Right lobe of liver (tissue), 6 donors: ENCODE data around the gene FILIP1L. TPM values are rescaled to one million over a fixed set of nuclear protein-coding genes. Genes with fewer than 3 reads are reported as not detected.

Experiments used
- ATAC-seq, 4 donors: fragments of 200-7000 bp; cut with Tn5 transposase; one replicate each; pipeline ENCODE4 v1.9.1; 2020; ENCODE audit warnings: mild to moderate bottlenecking in 4 of 4, moderate library complexity in 4 of 4
- DNase-seq, 3 donors: peaks; one replicate each; pipeline ENCODE4 v3.0.0-alpha.2; 2020
- H3K27ac ChIP-seq, 3 donors: fragments of 200-600 bp; one replicate each; pipeline ENCODE4 v1.8.0; 2022
- H3K27me3 ChIP-seq, 2 donors: fragments of 200-600 bp; one replicate each; pipeline ENCODE4 v1.8.0; 2022
- H3K36me3 ChIP-seq, 4 donors: fragments of 200-600 bp; sonication (generic) in 1 of 4; one replicate each; pipeline versions ENCODE4 v1.5.1 to v1.8.0; 2017 to 2022; ENCODE audit warnings: control low read depth in 1 of 4
- H3K4me1 ChIP-seq, 4 donors: fragments of 200-600 bp; sonication (generic) in 1 of 4; one replicate each; pipeline versions ENCODE4 v1.5.1 to v1.8.0; 2017 to 2022; ENCODE audit warnings: control low read depth in 1 of 4
- H3K4me3 ChIP-seq, 3 donors: fragments of 200-600 bp; one replicate each; pipeline ENCODE4 v1.8.0; 2022
- H3K9me3 ChIP-seq, 4 donors: fragments of 200-600 bp; sonication (generic) in 1 of 4; one replicate each; pipeline versions ENCODE4 v1.5.1 to v1.8.0; 2017 to 2022; ENCODE audit warnings: control low read depth in 1 of 4
- POLR2A ChIP-seq: fragments of 450-650 bp; IDR thresholded peaks from one replicate; pipeline ENCODE4 v1.6.1; 2017; ENCODE audit warnings: antibody characterized with exemption, mild to moderate bottlenecking
- WGBS: methylation state at CpG from one replicate; pipeline ENCODE4 v1.1.6; 2018; ENCODE audit warnings: low coverage, low lambda C conversion rate; ENCODE audit not compliant: insufficient coverage; ENCODE audit errors: missing lambda C conversion rate; 5-methylcytosine and 5-hydroxymethylcytosine counted together
- intact Hi-C, 2 donors: fragments of 100-400 bp; cut with DNase I; formaldehyde crosslinking; loops; one replicate each; pipeline versions ENCODE4 v1.11.2 to v1.14.1; 2022
- total RNA-seq, 6 experiments: library from RNA; depleted of rRNA in 2 of 6; stranded (reverse); fragments of >200 nt in 2 of 6; fragmentation: NEBNext Ultra II Directional in 3 of 6; extraction: Animal tissue kit (Norgen Biotek cat#: 25700) in 3 of 6; gene quantifications; one replicate each; pipeline versions ENCODE4 v1.1.0 to v1.2.4, GENCODE V29; 2016 to 2023
- TF ChIP-seq, protein P1 (sequence below), 4 donors: fragments of 200-600 bp in 3 of 4; fragments of 450-650 bp in 1 of 4; IDR thresholded peaks; one replicate each; pipeline versions ENCODE4 v1.5.1 to v1.8.0; 2016 to 2022; ENCODE audit warnings: antibody characterized with exemption in 4 of 4, mild to moderate bottlenecking in 2 of 4
- donor health status: DM: no; HTN: yes; CAD: no.
- donor health status: DM: no; HTN: no; CAD: no.
- donor health status: DM: no; HTN: no; CAD: no.
- donor health status: DM: no; HTN: yes; CAD: no.
- donor health status: DM: no; HTN: yes; CAD: no.

Gene FILIP1L
- total RNA-seq, 6 experiments from 2014 or later: 0.97 to 10.8 (median 3.6) TPM

GRCh38 chr3:99884484-99884883, 229.8 kb downstream of the FILIP1L start:
- no peaks in the 10 kb centered on the region for H3K9me3 ChIP-seq
- H3K4me1 ChIP-seq: no peaks in the 10 kb centered on the region
- ATAC-seq (no peak), DNase-seq (no peak)
- no peak overlapping the region for H3K4me3 ChIP-seq
- TF ChIP-seq POLR2A: no peak
- TF ChIP-seq, protein P1, sequence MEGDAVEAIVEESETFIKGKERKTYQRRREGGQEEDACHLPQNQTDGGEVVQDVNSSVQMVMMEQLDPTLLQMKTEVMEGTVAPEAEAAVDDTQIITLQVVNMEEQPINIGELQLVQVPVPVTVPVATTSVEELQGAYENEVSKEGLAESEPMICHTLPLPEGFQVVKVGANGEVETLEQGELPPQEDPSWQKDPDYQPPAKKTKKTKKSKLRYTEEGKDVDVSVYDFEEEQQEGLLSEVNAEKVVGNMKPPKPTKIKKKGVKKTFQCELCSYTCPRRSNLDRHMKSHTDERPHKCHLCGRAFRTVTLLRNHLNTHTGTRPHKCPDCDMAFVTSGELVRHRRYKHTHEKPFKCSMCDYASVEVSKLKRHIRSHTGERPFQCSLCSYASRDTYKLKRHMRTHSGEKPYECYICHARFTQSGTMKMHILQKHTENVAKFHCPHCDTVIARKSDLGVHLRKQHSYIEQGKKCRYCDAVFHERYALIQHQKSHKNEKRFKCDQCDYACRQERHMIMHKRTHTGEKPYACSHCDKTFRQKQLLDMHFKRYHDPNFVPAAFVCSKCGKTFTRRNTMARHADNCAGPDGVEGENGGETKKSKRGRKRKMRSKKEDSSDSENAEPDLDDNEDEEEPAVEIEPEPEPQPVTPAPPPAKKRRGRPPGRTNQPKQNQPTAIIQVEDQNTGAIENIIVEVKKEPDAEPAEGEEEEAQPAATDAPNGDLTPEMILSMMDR (IDR thresholded peaks at IDR 0.05): no peak
- 37% methylated on average over 2 of the region's 2 CpGs for WGBS
- no peaks in the 10 kb centered on the region for H3K27me3 ChIP-seq
- no peak overlapping the region for H3K27ac ChIP-seq
- intact Hi-C loops: no loop called here
- no peaks in the 10 kb centered on the region for H3K36me3 ChIP-seq

DNA sequence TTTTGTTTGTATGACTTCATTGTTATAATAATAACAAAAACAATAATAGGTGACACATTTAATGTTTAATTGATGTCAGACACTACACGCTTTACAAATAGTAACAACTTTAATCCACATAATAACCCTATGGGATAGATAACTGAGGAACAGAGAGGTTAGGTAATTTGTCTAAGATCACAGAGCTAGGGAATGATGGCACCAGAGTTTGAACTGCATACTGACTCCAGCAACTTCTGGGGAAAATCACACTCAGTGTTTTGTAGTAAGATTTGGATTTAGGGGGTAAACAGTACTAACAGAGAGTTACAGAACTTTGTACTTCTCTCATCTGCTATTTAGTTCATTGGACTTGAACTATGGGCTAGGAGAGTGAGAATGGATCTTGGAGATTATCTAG, 230.6 kb downstream of the FILIP1L start:
- no peaks in the 10 kb centered on the region for H3K27me3 ChIP-seq
- no peak overlapping the region for H3K27ac ChIP-seq
- DNase-seq (no peak), ATAC-seq (no peak)
- H3K4me1 ChIP-seq: no peaks in the 10 kb centered on the region
- TF ChIP-seq, protein P1 (IDR thresholded peaks at IDR 0.05): no peak
- no peak for TF ChIP-seq POLR2A
- H3K9me3 ChIP-seq: no peaks in the 10 kb centered on the region
- WGBS: 94% methylated on average over 1 of the region's 1 CpG
- intact Hi-C loops: no loop called here
- H3K36me3 ChIP-seq: no peaks in the 10 kb centered on the region
- no peak overlapping the region for H3K4me3 ChIP-seq

GRCh38 chr3:99883138-99883461, 231.2 kb downstream of the FILIP1L start:
- Histone ChIP-seq H3K27ac (no peak overlapping the region), H3K27me3 (no peaks in the 10 kb centered on the region), H3K36me3 (no peaks in the 10 kb centered on the region), H3K9me3 (no peaks in the 10 kb centered on the region), H3K4me3 (no peak overlapping the region), H3K4me1 (no peaks in the 10 kb centered on the region)
- TF ChIP-seq POLR2A: no peak
- TF ChIP-seq, protein P1 (IDR thresholded peaks at IDR 0.05): no peak
- WGBS: 95% methylated on average over 2 of the region's 2 CpGs
- intact Hi-C loops: no loop called here
- ATAC-seq (no peak), DNase-seq (no peak)

DNA sequence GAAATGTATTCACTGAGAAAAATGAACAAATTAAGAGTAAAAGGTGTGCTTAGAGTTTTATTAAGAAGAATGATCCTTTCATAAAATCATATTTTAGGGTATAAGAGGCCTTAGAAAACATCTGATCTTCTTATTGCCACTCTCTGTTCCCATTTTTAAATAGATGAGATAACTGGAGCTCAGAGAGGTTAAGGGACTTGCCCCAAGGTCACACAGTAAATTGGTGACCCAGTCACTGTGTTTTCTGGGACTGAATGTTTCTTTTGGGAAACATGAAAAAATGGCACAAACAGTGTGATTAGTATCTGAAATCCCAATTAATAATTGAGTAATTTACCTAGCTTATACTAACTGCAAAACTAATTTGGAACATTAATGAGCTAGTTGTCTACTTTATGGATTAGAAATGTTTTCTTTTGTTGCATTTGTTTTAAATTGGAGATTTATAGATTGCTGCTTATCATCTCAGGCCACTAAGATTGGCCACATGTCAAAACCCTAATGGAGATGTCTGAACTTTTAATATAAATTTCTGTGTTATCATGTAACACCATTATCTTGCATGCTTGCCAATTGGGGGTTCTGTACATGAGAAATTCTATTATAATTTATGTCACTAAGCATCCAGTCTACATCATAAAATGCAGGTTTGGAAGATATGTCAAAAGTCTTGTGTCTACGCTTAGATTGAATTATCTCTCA, 231.7 kb downstream of the FILIP1L start:
- Histone ChIP-seq H3K27ac (no peak overlapping the region), H3K4me3 (no peak overlapping the region), H3K36me3 (no peaks in the 10 kb centered on the region), H3K9me3 (no peaks in the 10 kb centered on the region), H3K4me1 (no peaks in the 10 kb centered on the region), H3K27me3 (no peaks in the 10 kb centered on the region)
- 90% methylated on average over 1 of the region's 1 CpG for WGBS
- ATAC-seq (no peak), DNase-seq (no peak)
- intact Hi-C loops: no loop called here
- no peak for TF ChIP-seq POLR2A
- TF ChIP-seq, protein P1 (IDR thresholded peaks at IDR 0.05): no peak

DNA sequence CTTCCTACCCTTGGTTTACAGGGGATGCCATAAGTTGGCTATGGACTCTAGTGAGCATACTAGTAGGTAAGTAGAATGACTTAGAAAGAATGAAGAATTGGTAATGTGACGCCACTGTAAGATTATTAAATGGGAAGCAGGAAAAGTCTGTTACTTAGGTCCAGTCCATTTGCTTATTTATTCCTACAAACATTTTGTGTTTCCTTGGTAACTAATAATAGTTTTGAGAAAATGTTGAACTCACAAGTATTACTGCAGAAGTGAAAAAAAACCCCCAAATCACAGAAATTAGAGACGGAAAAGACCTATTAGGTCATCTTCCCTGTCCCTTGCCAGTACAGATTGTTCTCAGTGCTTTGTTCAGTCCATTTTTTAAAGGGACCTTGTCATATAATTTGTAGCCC, 233.2 kb downstream of the FILIP1L start:
- no peak for TF ChIP-seq POLR2A
- TF ChIP-seq, protein P1 (IDR thresholded peaks at IDR 0.05): no peak
- no peak for DNase-seq
- Histone ChIP-seq H3K27me3 (no peaks in the 10 kb centered on the region), H3K36me3 (no peaks in the 10 kb centered on the region), H3K27ac (peak overlapping the region in 1 of 3 donors; percentile 44), H3K4me1 (no peaks in the 10 kb centered on the region), H3K4me3 (no peak overlapping the region), H3K9me3 (no peaks in the 10 kb centered on the region)
- intact Hi-C loops: no loop called here
- WGBS: 51% methylated on average over 2 of the region's 2 CpGs
- ATAC-seq: peak in 3 of 4 donors; percentile 37 to 61 (median 56)
